ENCODE data around the gene TRDMT1.

The TRDMT1 gene

DNA sequence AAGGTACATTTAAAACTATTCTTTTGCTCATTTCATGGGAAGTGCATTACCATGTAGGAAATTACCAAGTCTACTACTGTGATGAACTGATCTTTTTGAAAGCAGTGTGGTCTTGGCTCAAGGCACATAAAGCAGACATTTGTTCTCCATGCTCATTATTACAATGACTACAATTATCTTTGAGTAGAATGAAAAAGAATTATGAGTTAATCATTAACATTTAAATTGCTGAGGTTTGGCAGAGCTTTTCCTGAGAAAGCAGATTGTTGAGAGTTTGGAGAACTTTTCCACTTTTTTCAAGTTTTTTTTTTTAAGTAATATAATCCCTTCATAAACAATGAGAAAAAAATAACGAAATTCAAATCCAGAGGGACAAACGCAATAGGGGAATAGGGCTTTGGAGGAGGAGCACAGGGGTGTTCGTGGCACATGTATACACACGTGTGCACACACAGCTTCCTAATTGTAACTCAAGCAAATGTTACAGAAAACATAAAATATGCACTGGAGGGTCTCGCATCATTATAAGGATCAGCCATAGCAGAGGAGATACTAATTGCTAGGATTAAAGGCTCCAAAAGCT lies 62.9 kb downstream of the TRDMT1 start:
- TF ChIP-seq, protein P1, sequence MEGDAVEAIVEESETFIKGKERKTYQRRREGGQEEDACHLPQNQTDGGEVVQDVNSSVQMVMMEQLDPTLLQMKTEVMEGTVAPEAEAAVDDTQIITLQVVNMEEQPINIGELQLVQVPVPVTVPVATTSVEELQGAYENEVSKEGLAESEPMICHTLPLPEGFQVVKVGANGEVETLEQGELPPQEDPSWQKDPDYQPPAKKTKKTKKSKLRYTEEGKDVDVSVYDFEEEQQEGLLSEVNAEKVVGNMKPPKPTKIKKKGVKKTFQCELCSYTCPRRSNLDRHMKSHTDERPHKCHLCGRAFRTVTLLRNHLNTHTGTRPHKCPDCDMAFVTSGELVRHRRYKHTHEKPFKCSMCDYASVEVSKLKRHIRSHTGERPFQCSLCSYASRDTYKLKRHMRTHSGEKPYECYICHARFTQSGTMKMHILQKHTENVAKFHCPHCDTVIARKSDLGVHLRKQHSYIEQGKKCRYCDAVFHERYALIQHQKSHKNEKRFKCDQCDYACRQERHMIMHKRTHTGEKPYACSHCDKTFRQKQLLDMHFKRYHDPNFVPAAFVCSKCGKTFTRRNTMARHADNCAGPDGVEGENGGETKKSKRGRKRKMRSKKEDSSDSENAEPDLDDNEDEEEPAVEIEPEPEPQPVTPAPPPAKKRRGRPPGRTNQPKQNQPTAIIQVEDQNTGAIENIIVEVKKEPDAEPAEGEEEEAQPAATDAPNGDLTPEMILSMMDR (IDR thresholded peaks at IDR 0.05; ENCODE audit: extremely low read depth, missing control alignments): no peak
- DNase-seq (ENCODE audit: low spot score): no peak

DNA sequence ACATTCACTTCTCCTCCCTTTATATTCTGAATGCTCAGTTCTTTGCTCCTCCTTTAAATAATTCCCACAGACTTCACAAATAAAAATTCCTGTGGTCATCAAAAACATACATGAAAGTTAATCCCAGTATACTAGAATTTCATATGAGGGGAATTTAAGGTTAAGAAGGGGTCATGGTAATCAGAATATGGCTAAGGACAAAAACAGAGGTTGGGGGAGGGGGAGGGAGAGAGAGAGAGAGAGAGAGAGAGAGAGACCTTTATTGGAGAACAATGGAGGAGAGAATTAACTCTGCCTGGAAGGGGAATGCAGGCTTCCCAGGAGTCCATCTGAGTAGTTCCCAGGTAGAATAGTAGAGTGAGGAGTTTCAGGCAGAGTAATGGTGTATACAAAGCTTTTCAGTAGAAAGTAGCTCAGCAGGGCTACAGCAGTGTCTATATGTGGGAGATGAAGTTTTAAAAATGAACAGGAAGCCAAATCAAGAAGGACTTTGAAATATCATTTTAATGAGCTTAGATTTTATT lies 66.7 kb downstream of the TRDMT1 start:
- TF ChIP-seq, protein P1 (IDR thresholded peaks at IDR 0.05; ENCODE audit: extremely low read depth, missing control alignments): no peak
- no peak for DNase-seq (ENCODE audit: low spot score)

DNA sequence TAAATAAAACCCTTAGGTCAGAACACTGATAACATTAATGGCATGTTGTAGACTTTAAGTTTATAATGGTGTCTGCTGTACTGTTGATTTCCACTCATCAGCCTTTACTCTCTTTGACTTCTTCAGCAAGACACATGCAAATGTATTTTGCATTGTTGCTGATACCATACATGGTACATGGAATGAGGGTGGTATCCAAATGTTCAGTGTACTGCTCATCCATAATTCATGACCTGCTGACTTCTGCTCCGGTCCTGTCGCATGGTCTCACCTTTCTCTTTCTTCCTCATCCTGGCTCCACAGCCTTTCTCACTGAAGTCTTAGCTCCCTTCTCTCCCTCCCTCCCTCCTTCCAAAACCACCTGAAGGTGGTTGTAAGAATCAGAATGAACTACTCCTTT lies 67.2 kb downstream of the TRDMT1 start:
- TF ChIP-seq, protein P1 (IDR thresholded peaks at IDR 0.05; ENCODE audit: extremely low read depth, missing control alignments): no peak
- DNase-seq (ENCODE audit: low spot score): no peak

DNA sequence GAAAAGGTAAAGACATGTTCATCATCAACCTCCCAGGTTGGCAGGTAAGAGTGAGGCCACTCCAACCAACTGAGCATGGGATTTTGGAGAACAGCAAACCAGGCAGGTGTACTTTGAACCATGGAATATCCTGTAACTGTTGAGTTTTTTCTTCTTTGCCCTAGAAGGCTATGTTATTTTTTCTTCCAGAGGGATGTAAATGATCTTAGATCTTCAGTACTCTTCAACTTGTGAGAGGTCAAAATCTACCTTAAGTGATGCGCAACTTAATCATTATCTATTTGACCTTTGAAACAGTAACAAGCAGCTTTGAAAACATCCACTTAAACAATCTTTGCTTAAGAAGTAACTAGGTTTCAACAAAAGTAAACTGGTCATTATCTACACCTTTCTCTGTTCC lies 71.7 kb downstream of the TRDMT1 start, which contains the start of gene CUBN:
Gene CUBN (minus strand): TSS at position 71 of the 400 bp plus-strand sequence. CDS start 46 bp downstream, at position 25.
- DNase-seq (ENCODE audit: low spot score): no peak
- TF ChIP-seq, protein P1 (IDR thresholded peaks at IDR 0.05; ENCODE audit: extremely low read depth, missing control alignments): no peak

DNA sequence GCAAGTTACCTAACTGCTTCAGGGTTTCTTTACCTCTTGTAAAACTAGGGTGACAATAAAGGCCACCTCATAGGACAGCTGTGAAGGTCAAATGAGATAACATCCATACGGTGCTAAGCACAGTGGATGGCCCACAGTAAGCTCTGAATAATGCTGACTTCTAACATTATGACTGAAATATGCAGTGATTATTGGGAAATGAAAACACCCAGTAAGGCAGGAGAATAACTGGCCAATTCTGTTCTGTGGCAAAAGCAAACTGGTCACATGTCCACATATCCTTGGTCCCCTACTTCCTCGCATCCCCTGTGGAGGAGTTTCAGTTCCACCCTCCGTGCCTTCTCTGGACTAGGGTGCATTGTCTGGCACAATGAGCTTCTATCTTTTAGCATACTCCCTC lies 73.2 kb downstream of the TRDMT1 start:
- no peak for DNase-seq (ENCODE audit: low spot score)
- TF ChIP-seq, protein P1 (IDR thresholded peaks at IDR 0.05; ENCODE audit: extremely low read depth, missing control alignments): no peak

DNA sequence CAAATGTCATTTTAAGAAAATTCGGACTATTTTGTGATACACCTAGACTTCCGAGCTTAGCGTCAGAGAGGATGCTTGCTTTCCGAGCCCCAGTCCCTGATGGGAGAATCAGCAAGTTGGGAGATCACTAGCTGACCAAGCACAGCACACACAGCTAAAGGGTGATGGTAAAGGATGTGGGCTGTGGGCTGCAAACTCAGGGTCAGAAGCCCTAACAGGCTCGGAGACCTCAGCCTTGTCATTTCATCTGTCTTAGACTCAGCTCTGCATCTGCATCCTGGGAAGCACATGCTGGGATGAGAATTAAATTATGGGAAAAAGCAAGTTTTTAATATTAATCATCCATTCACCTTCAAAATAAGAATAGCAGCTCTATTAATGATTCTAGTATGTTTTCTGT lies 75.1 kb downstream of the TRDMT1 start:
- TF ChIP-seq, protein P1 (IDR thresholded peaks at IDR 0.05; ENCODE audit: extremely low read depth, missing control alignments): no peak

DNA sequence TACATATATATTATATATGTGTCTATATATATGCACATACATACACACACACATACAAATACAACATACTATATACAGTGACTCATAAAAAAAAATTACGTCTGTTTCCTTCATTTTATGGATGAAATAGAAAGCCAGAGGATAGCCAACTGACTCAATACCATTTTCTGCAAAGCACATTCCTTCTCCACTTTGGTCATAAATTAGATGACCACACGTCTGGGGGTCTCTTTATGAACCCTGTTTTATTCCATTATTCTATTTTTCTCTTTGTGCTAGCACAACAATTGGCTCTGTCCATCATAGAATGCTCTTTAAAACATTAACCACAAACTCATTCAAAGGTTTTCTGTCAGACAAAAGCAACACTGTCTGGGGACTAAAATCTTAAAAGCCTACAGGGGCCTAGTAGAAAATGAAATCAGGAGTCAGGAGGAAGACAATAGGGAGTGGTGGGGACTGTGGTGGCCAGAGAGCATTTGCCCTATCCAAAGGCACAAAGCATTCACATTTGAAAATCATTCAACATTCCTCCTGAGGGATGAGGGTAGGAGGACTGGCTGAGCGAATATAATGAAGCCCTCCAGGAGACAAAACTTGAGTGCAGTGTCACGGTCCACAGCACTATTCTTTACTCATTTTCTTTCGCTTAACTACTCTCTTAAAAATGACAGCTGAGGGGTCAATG lies 76.1 kb downstream of the TRDMT1 start:
- DNase-seq (ENCODE audit: low spot score): no peak
- TF ChIP-seq, protein P1 (IDR thresholded peaks at IDR 0.05; ENCODE audit: extremely low read depth, missing control alignments): no peak

More for the DNA sequence above, 75.1 kb downstream of the TRDMT1 start:
- DNase-seq (ENCODE audit: low spot score): no peak
